Heart right ventricle (tissue), 16 donors: ENCODE measurements around the gene TTC34. TPM values are rescaled to one million over a fixed set of nuclear protein-coding genes. Genes with fewer than 3 reads are reported as not detected.

Experiments used
- ATAC-seq, 8 donors: fragments of 200-7000 bp; cut with Tn5 transposase; one replicate each; pipeline ENCODE4 v1.9.1; 2020; ENCODE audit warnings: mild to moderate bottlenecking in 8 of 8, moderate library complexity in 8 of 8, moderate number of reproducible peaks in 1 of 8
- DNase-seq, 2 donors: peaks; one replicate each; pipeline ENCODE4 v3.0.0-alpha.2; 2020
- H3K27ac ChIP-seq, 10 donors: fragments of 200-600 bp; sonication (generic) in 2 of 10; one replicate each; pipeline versions ENCODE4 v1.5.0 to v1.8.0; 2020 to 2022; ENCODE audit warnings: mild to moderate bottlenecking in 3 of 10
- H3K27me3 ChIP-seq, 7 donors: fragments of 200-600 bp; one replicate each; pipeline ENCODE4 v1.8.0; 2021 to 2022; ENCODE audit warnings: mild to moderate bottlenecking in 2 of 7
- H3K36me3 ChIP-seq, 9 donors: fragments of 200-600 bp; sonication (generic) in 1 of 9; one replicate each; pipeline versions ENCODE4 v1.5.0 to v1.8.0; 2020 to 2022; ENCODE audit warnings: mild to moderate bottlenecking in 2 of 9
- H3K4me1 ChIP-seq, 9 donors: fragments of 200-600 bp; sonication (generic) in 1 of 9; one replicate each; pipeline versions ENCODE4 v1.5.0 to v1.8.0; 2020 to 2022; ENCODE audit warnings: mild to moderate bottlenecking in 4 of 9
- H3K4me3 ChIP-seq, 10 donors: fragments of 200-600 bp; sonication (generic) in 2 of 10; one replicate each; pipeline versions ENCODE4 v1.5.0 to v1.8.0; 2020 to 2022; ENCODE audit warnings: mild to moderate bottlenecking in 7 of 10, moderate library complexity in 2 of 10
- H3K9me3 ChIP-seq, 11 donors: fragments of 200-600 bp in 10 of 11; sonication (generic) in 2 of 11; one replicate each; pipeline versions ENCODE4 v1.5.0 to v1.8.0; 2013 to 2022; ENCODE audit warnings: mild to moderate bottlenecking in 2 of 11, control low read depth in 1 of 11, moderate library complexity in 1 of 11
- WGBS, 2 donors: extraction: QIAGEN DNeasy Blood & Tissue Kit; methylation state at CpG; one replicate each; pipeline ENCODE4 v1.1.7; 2013; ENCODE audit warnings: inconsistent platforms in 1 of 2; 5-methylcytosine and 5-hydroxymethylcytosine counted together
- intact Hi-C, 10 donors: fragments of 100-400 bp; cut with DNase I; formaldehyde crosslinking; loops; one replicate each; pipeline versions ENCODE4 v1.11.1 to v1.14.2; 2022
- polyA plus RNA-seq, 2 donors: library from polyadenylated mRNA; stranded (reverse); fragments of 200-250 nt; gene quantifications; one replicate each; pipeline ENCODE4 v1.2.3, GENCODE V29; 2013
- total RNA-seq, 10 donors: library from RNA; stranded (reverse); fragmentation: NEBNext Ultra II Directional in 3 of 10; extraction: Animal tissue kit (Norgen Biotek cat#: 25700) in 3 of 10; gene quantifications; one replicate each; pipeline versions ENCODE4 v1.2.1 to v1.2.4, GENCODE V29; 2021 to 2023
- TF ChIP-seq, protein P1 (sequence below), 9 donors: fragments of 200-600 bp; sonication (generic) in 2 of 9; IDR thresholded peaks; one replicate each; pipeline versions ENCODE4 v1.5.0 to v1.8.0; 2021 to 2022; ENCODE audit warnings: antibody characterized with exemption in 9 of 9, mild to moderate bottlenecking in 5 of 9, moderate library complexity in 1 of 9
- donor health status: Arrhythmogenic right ventricular cardiomyopathy.
- donor health status: ischemic (EF 13 %, LVEDD 7.1; RV severe dilation, severe dysfunction).
- donor health status: healthy with polysubstance abuse.
- donor health status: DM: no; HTN: yes; CAD: no.
- donor health status: DM: no; HTN: no; CAD: no.
- donor health status: ischemic (EF 25% LVEDD 6.9; RV normal size, moderate dysfunction).
- donor health status: ischemic (EF 25% LVEDD 5.7; RV mildly dilated, moderate dysfunction).
- donor health status: healthy.
- donor health status: DM: yes; HTN: yes; CAD: no.
- donor health status: Ischemic cardiomyopathy.
- donor health status: ischemic (EF 35%, LVEDD 5.7; RV mildly dilated, moderate dysfunction).
- donor health status: nonischemic (EF 11% LVEDD 7.7; RV severe dilation, severe dysfunction).
- donor health status: DM: yes; HTN: yes; CAD: no.
- donor health status: PGD.
- donor health status: ischemic (EF 29% LVEDD 5.4; RV normal size, mild dysfunction).
- donor health status: nonischemic (EF 23%, LVEDD 6.1; RV moderate dilation, normal function).

The TTC34 gene
- total and polyA plus RNA-seq, 12 donors = 0.03 to 0.74 (median 0.42) TPM

DNA sequence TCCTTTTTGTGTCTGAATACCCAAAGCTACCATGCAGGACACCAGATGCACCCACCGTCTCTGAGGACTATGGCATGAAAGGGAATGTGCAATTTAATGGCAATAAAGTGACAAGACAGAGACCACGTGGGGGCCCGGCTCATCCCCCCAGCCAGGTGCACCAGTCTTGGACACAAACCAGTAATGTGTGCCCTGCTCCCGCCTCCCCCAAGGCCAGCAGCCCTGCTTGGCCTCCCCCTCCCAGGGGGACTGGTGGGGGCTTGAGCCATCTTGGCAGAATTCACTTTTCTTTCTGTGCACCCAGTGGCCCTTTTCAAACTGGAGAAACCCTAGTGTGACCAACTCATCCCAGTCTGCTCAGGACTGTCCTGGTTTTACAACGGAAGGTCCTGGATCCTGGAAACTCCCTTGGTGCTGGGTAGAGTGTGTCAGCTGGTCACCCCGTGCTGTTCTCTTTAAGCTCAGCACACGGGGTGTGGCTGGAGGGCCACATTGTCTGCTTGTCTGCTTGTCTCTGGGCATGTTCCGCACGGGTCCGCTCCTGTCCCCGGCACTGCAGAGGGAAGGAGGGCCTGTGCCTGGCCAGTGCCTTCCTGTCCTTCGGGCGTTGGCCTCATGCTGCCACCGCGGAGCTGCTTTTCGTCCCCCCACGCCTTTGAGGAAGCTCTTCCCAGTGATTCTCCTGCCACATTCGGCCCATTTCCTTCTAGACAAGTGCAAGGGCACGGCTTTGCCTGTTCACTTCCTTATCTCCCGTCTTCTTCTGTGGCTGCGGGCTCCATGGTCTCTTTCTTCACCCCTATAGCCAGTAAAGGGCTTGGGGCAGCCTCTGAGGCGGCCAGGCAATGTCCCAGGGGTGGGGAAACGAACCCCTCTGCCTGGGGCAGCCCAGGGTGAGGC is 45.8 kb upstream of the TTC34 start:
- 61 to 64% methylated on average over 22 to 23 of the region's 23 CpGs for WGBS, 2 donors
- no peaks in the 10 kb centered on the region for H3K36me3 ChIP-seq
- intact Hi-C loops = no loop called here
- H3K27ac ChIP-seq = no peak overlapping the region
- TF ChIP-seq, protein P1, sequence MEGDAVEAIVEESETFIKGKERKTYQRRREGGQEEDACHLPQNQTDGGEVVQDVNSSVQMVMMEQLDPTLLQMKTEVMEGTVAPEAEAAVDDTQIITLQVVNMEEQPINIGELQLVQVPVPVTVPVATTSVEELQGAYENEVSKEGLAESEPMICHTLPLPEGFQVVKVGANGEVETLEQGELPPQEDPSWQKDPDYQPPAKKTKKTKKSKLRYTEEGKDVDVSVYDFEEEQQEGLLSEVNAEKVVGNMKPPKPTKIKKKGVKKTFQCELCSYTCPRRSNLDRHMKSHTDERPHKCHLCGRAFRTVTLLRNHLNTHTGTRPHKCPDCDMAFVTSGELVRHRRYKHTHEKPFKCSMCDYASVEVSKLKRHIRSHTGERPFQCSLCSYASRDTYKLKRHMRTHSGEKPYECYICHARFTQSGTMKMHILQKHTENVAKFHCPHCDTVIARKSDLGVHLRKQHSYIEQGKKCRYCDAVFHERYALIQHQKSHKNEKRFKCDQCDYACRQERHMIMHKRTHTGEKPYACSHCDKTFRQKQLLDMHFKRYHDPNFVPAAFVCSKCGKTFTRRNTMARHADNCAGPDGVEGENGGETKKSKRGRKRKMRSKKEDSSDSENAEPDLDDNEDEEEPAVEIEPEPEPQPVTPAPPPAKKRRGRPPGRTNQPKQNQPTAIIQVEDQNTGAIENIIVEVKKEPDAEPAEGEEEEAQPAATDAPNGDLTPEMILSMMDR (IDR thresholded peaks at IDR 0.05) = no peak
- no peaks in the 10 kb centered on the region for H3K4me1 ChIP-seq
- ATAC-seq = no peak
- H3K9me3 ChIP-seq = peaks cover 0 to 25% (median 3%) of the 10 kb centered on the region in 11 donors
- H3K27me3 ChIP-seq = peaks cover 0 to 27% (median 15%) of the 10 kb centered on the region in 7 donors
- no peak for DNase-seq
- no peak overlapping the region for H3K4me3 ChIP-seq

DNA sequence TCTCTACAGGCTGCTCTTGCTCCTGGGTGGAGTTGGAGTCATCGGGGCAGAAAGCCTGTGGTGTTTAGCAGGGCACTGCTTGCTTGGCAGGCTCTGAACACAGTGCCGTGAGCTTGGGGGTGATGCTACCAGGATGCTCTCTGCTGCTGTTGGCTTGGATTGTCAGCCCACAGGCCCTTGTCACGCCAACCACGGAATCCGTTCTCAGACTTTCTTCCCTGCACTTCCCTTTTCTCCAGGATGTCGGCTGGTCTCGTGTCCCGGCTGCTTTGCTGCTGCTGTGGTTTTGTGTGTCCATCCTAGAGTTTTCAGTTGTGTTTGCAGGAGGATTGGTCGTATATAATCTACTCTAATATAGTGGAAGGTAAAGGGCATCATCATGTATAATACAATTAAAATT is 44.4 kb upstream of the TTC34 start:
- intact Hi-C loops = no loop called here

DNA sequence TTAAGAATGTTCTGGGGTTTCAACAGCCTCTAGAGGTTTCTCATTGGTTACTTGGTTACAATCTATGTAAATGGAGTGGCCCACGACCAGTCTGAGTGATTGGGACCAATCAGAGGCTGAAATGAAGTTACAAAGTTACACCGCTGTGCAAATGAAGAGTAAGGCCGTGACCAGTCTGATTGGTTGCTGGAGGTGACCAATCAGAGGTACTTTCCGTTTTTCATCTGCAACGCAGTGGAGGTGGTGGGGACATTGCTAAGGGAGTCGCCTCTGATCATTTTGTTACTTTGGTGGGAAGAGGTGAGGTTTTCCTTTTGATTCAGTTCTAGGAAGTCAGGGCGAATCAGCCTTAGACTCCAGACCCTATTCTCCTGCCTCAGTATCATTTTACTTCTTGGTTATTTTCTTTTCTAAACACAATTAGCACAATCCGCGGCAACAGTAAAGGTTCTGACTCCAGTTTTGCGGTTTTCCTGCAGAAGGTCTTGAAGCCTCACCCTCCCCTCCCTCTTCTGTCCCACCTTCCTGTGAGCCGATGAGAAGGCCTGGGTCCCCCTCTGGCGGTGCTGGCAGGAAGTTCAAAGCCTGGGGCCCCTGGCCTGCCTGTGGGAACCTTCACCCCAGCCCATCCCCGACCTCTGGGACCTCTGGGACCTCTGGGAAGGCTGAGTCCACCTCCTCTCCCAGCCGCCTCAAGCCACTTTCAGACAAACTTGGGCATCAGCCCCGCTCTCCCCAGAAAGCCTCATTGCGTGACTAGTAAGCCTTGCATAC is 38.7 kb upstream of the TTC34 start:
- intact Hi-C loops = no loop called here
- H3K36me3 ChIP-seq = no peaks in the 10 kb centered on the region
- H3K4me1 ChIP-seq = no peaks in the 10 kb centered on the region
- no peak for ATAC-seq
- 57 to 60% methylated on average over 16 of the region's 16 CpGs for WGBS, 2 donors
- TF ChIP-seq, protein P1 (IDR thresholded peaks at IDR 0.05) = no peak
- H3K27me3 ChIP-seq = peaks cover 0 to 6% (median 2%) of the 10 kb centered on the region in 7 donors
- no peak for DNase-seq
- H3K27ac ChIP-seq = no peak overlapping the region
- no peak overlapping the region for H3K4me3 ChIP-seq
- peaks cover 0 to 33% (median 3%) of the 10 kb centered on the region in 11 donors for H3K9me3 ChIP-seq

More for the DNA sequence above, 44.4 kb upstream of the TTC34 start:
- no peaks in the 10 kb centered on the region for H3K36me3 ChIP-seq
- H3K4me3 ChIP-seq = no peak overlapping the region
- no peaks in the 10 kb centered on the region for H3K4me1 ChIP-seq
- ATAC-seq = no peak
- DNase-seq = no peak
- no peak overlapping the region for H3K27ac ChIP-seq
- TF ChIP-seq, protein P1 (IDR thresholded peaks at IDR 0.05) = no peak
- peaks cover 0 to 33% (median 3%) of the 10 kb centered on the region in 11 donors for H3K9me3 ChIP-seq
- H3K27me3 ChIP-seq = peaks cover 0 to 27% (median 15%) of the 10 kb centered on the region in 7 donors
- 75 to 79% methylated on average over 9 of the region's 9 CpGs for WGBS, 2 donors

DNA sequence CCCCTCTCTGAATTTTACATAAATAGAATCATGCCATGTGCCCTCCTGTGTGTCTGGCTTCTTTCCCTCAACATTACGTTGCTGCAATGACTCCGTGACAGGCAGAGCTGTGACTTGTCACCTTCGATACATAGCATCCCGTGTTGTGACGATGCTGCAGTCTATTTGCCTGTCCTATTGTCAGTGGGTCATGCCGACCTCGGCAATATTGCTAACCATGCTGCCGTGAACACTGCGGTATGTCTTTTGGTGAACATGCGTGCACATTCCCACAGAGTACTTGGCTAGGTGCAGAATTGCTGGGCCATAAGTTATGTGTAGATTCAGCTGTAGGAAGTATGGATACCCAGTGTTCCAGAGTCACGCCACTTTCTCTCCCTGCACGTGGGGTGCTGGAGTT is 36.3 kb upstream of the TTC34 start:
- H3K27me3 ChIP-seq = peaks cover 0 to 23% (median 11%) of the 10 kb centered on the region in 7 donors
- TF ChIP-seq, protein P1 (IDR thresholded peaks at IDR 0.05) = no peak
- no peak for ATAC-seq
- 75 to 84% methylated on average over 12 of the region's 12 CpGs for WGBS, 2 donors
- intact Hi-C loops = no loop called here
- H3K36me3 ChIP-seq = no peaks in the 10 kb centered on the region
- H3K4me3 ChIP-seq = no peak overlapping the region
- no peak for DNase-seq
- no peak overlapping the region for H3K27ac ChIP-seq
- peaks cover 0 to 13% (median 0%) of the 10 kb centered on the region in 11 donors for H3K9me3 ChIP-seq
- H3K4me1 ChIP-seq = no peaks in the 10 kb centered on the region
